Nephron (organoid): ENCODE data around the gene OGDH.

ENCODE experiments used
- H3K27ac Mint-ChIP-seq, 3 experiments: 2 replicates each; pipeline ENCODE4 v1.8.0; 2020; ENCODE audit warnings: mixed read lengths in 3 of 3, mild to moderate bottlenecking in 2 of 3, moderate library complexity in 1 of 3
- H3K27me3 Mint-ChIP-seq: 2 replicates; pipeline ENCODE4 v1.8.0; 2021; ENCODE audit warnings: low read depth, mild to moderate bottlenecking, moderate library complexity, mixed read lengths
- H3K36me3 Mint-ChIP-seq: 2 replicates; pipeline ENCODE4 v1.8.0; 2020; ENCODE audit warnings: low read depth, mixed read lengths
- H3K4me1 Mint-ChIP-seq: 2 replicates; pipeline ENCODE4 v1.8.0; 2020; ENCODE audit warnings: mixed read lengths
- H3K4me3 Mint-ChIP-seq, 3 experiments: 2 replicates each; pipeline ENCODE4 v1.8.0; 2020; ENCODE audit warnings: mild to moderate bottlenecking in 3 of 3, mixed read lengths in 3 of 3, moderate library complexity in 2 of 3
- H3K9me3 Mint-ChIP-seq: 2 replicates; pipeline ENCODE4 v1.8.0; 2020; ENCODE audit warnings: mixed read lengths
- TF ChIP-seq, protein P1 (sequence below), 3 experiments: fragments of 200-600 bp; sonication (generic); IDR thresholded peaks; one replicate each; pipeline ENCODE4 v1.5.0; 2021; ENCODE audit warnings: antibody characterized with exemption in 3 of 3; ENCODE audit not compliant: unreplicated experiment in 3 of 3

The OGDH gene

GRCh38 chr7:44609829-44610228 is 3.4 kb downstream of the OGDH start:
- TF ChIP-seq, protein P1, sequence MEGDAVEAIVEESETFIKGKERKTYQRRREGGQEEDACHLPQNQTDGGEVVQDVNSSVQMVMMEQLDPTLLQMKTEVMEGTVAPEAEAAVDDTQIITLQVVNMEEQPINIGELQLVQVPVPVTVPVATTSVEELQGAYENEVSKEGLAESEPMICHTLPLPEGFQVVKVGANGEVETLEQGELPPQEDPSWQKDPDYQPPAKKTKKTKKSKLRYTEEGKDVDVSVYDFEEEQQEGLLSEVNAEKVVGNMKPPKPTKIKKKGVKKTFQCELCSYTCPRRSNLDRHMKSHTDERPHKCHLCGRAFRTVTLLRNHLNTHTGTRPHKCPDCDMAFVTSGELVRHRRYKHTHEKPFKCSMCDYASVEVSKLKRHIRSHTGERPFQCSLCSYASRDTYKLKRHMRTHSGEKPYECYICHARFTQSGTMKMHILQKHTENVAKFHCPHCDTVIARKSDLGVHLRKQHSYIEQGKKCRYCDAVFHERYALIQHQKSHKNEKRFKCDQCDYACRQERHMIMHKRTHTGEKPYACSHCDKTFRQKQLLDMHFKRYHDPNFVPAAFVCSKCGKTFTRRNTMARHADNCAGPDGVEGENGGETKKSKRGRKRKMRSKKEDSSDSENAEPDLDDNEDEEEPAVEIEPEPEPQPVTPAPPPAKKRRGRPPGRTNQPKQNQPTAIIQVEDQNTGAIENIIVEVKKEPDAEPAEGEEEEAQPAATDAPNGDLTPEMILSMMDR (IDR thresholded peaks at IDR 0.05; ENCODE audit: unreplicated experiment in 3 of 3), result no peak
- H3K4me3 Mint-ChIP-seq, result peak overlapping the region; percentile 12 to 56 (median 35)
- H3K9me3 Mint-ChIP-seq, result no peaks in the 10 kb centered on the region
- H3K27me3 Mint-ChIP-seq, result no peaks in the 10 kb centered on the region
- peaks cover 9% of the 10 kb centered on the region for H3K36me3 Mint-ChIP-seq
- peaks cover 25% of the 10 kb centered on the region for H3K4me1 Mint-ChIP-seq
- H3K27ac Mint-ChIP-seq, result no peak overlapping the region

DNA sequence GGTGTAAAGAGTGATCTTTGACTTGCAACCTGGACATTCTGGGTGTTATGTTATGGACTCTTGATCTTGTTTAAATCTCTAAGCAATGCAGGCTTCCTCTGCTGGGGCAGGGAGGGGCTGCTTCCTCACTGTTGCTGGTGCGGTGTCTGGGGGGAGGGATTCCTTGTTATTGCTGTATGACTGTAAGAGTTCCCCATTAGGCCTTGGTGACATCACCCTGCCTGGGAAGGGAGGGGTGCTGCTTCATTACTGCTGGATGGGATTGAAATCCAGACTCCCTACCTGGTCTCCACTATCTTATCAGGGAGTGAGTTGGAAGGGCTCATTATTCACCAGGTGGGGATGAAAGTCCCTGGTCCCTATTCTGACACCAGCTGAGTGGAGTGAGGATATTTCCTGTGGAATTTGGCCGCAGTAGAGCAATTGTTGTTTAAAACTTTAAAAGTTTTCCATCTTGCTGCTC is 8.8 kb downstream of the OGDH start:
- Mint-ChIP-seq H3K27ac (peak overlapping the region; percentile 13 to 35 (median 18)), H3K4me3 (no peak overlapping the region), H3K9me3 (no peaks in the 10 kb centered on the region), H3K36me3 (peaks cover 5% of the 10 kb centered on the region), H3K27me3 (no peaks in the 10 kb centered on the region), H3K4me1 (peaks cover 22% of the 10 kb centered on the region)
- TF ChIP-seq, protein P1 (IDR thresholded peaks at IDR 0.05; ENCODE audit: unreplicated experiment in 3 of 3), result no peak

DNA sequence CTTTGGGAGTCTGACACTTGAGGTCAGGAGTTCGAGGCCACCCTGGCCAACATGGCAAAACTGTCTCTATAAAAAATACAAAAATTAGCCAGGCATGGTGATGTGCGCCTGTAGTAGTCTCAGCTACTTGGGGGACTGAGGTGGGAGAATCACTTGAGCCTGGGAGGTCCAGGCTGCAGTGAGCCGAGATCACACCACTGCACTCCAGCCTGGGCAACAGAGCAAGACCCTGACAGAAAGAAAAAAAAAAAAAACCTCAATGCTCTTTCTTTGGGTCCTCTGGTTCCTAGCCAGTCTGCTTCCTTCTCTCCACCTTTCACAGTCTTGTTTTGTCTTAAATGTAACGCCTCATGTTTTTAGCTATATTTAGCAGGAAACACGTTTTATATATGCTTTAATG is 9.4 kb downstream of the OGDH start:
- peaks cover 5% of the 10 kb centered on the region for H3K36me3 Mint-ChIP-seq
- no peaks in the 10 kb centered on the region for H3K9me3 Mint-ChIP-seq
- TF ChIP-seq, protein P1 (IDR thresholded peaks at IDR 0.05; ENCODE audit: unreplicated experiment in 3 of 3), result no peak
- H3K27ac Mint-ChIP-seq, result no peak overlapping the region
- no peak overlapping the region for H3K4me3 Mint-ChIP-seq
- peaks cover 22% of the 10 kb centered on the region for H3K4me1 Mint-ChIP-seq
- no peaks in the 10 kb centered on the region for H3K27me3 Mint-ChIP-seq

DNA sequence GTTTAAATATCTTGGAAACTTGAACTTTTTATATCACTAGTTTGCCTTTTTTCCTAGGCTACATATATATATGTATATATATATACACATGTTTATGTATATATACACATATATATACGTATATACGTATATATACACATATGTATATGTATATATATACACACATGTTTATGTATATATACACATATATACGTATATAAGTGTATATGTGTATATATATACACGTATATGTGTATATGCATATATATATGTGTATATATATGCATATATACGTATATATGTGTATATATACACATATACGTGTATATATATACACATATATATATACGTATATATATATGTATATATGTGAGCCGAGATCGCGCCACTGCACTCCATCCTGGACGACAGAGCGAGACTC is 10.1 kb downstream of the OGDH start:
- no peaks in the 10 kb centered on the region for H3K27me3 Mint-ChIP-seq
- peaks cover 28% of the 10 kb centered on the region for H3K4me1 Mint-ChIP-seq
- no peak overlapping the region for H3K4me3 Mint-ChIP-seq
- H3K36me3 Mint-ChIP-seq, result peaks cover 5% of the 10 kb centered on the region
- TF ChIP-seq, protein P1 (IDR thresholded peaks at IDR 0.05; ENCODE audit: unreplicated experiment in 3 of 3), result no peak
- H3K27ac Mint-ChIP-seq, result no peak overlapping the region
- no peaks in the 10 kb centered on the region for H3K9me3 Mint-ChIP-seq

GRCh38 chr7:44617225-44617890 is 10.9 kb downstream of the OGDH start:
- Mint-ChIP-seq H3K36me3 (peaks cover 5% of the 10 kb centered on the region), H3K4me1 (peaks cover 34% of the 10 kb centered on the region), H3K27ac (no peak overlapping the region), H3K9me3 (no peaks in the 10 kb centered on the region), H3K4me3 (no peak overlapping the region), H3K27me3 (no peaks in the 10 kb centered on the region)
- TF ChIP-seq, protein P1 (IDR thresholded peaks at IDR 0.05; ENCODE audit: unreplicated experiment in 3 of 3), result no peak

DNA sequence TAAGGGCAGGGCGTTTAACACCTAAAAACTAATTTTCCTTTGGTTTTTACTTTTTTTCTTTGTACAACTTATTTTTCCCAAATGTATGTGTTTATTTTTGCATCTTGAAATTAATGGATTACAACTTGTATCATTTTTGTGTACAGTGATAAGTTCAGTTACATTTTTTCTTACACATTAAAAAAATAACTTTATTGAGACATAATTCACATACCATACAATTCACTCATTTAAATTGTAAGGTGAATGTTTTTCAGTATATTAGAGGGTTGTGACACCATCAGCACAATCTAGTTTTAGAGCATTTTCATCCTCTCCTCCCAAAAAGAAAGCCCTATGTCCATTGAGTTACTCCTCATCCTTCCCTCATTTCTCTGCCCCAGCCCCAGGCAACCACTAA is 11.6 kb downstream of the OGDH start:
- TF ChIP-seq, protein P1 (IDR thresholded peaks at IDR 0.05; ENCODE audit: unreplicated experiment in 3 of 3), result no peak
- peaks cover 5% of the 10 kb centered on the region for H3K36me3 Mint-ChIP-seq
- H3K9me3 Mint-ChIP-seq, result no peaks in the 10 kb centered on the region
- H3K27ac Mint-ChIP-seq, result peak overlapping the region in 2 of 3 experiments; percentile 71 to 77
- peaks cover 40% of the 10 kb centered on the region for H3K4me1 Mint-ChIP-seq
- no peak overlapping the region for H3K4me3 Mint-ChIP-seq
- H3K27me3 Mint-ChIP-seq, result no peaks in the 10 kb centered on the region
